ENCODE measurements around the gene ZNF823.

ZNF823 gene

DNA sequence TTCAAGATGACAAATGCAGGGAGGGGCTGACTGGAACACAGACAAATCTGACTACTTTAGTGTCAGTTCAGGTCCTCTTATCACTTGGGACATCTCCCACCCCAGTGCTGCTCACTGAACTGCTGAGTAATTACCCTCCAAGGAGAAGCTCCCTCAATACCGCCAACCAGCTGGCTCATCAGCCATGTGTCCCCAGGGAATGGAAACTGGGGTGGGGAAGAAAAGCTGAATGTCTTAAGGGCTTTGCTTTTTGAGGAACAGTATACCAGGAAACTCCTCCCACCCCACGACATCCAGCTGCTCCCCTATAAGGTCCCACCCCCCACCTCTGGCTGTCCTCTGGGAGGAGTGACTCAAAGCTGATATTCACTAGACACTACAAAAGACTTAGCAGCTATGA is 2.0 kb downstream of the ZNF823 start:
- Histone ChIP-seq H3K9me3 (ENCODE audit: low read length) (no peaks in the 10 kb centered on the region), H3K27me3 (ENCODE audit: control insufficient read depth in 1 of 2, insufficient read depth in 2 of 2, low read length in 2 of 2) (no peaks in the 10 kb centered on the region), H3K27ac (ENCODE audit: low read depth, low read length) (no peak overlapping the region), H3K4me3 (ENCODE audit: low read depth in 1 of 2, low read length in 2 of 2) (no peak overlapping the region), H3K9ac (ENCODE audit: low read length) (no peak overlapping the region), H3K36me3 (ENCODE audit: insufficient read depth, low read length) (no peaks in the 10 kb centered on the region), H3K4me1 (ENCODE audit: insufficient read depth, low read length) (peaks cover 7% of the 10 kb centered on the region)

- Histone ChIP-seq H3K9ac (ENCODE audit: low read length) (no peak overlapping the region), H3K36me3 (ENCODE audit: insufficient read depth, low read length) (no peaks in the 10 kb centered on the region), H3K4me3 (ENCODE audit: low read depth in 1 of 2, low read length in 2 of 2) (no peak overlapping the region), H3K27me3 (ENCODE audit: control insufficient read depth in 1 of 2, insufficient read depth in 2 of 2, low read length in 2 of 2) (no peaks in the 10 kb centered on the region), H3K4me1 (ENCODE audit: insufficient read depth, low read length) (peaks cover 7% of the 10 kb centered on the region), H3K27ac (ENCODE audit: low read depth, low read length) (no peak overlapping the region), H3K9me3 (ENCODE audit: low read length) (no peaks in the 10 kb centered on the region)
These were observed 3.4 kb downstream of the ZNF823 start for GRCh38 chr19:11735375-11735774.

- H3K36me3 ChIP-seq (ENCODE audit: insufficient read depth, low read length): no peaks in the 10 kb centered on the region
These were observed 9.2 kb downstream of the ZNF823 start for GRCh38 chr19:11729586-11729985.

DNA sequence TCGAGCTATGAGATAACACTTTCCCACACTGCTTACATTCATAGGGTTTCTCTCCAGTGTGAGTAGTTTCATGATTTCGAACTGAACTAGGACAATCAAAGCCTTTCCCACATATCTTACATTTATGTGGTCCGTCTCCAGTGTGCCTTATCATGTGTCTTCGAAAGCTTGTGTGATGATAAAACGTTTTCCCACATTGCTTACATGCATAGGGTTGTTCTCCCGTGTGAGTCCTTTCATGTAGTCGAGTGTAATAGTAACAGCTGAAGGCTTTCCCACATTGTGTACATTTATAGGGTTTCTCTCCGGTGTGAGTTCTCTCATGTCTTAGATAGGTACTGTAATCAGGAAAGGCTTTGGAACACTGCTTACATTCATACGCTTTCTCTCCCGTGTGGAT is 16.3 kb downstream of the ZNF823 start:
- peaks cover 4% of the 10 kb centered on the region for H3K9me3 ChIP-seq (ENCODE audit: low read length)
- no peaks in the 10 kb centered on the region for H3K27me3 ChIP-seq (ENCODE audit: control insufficient read depth in 1 of 2, insufficient read depth in 2 of 2, low read length in 2 of 2)
- no peak overlapping the region for H3K27ac ChIP-seq (ENCODE audit: low read depth, low read length)
- no peaks in the 10 kb centered on the region for H3K4me1 ChIP-seq (ENCODE audit: insufficient read depth, low read length)
- no peak overlapping the region for H3K9ac ChIP-seq (ENCODE audit: low read length)
- peaks cover 22% of the 10 kb centered on the region for H3K36me3 ChIP-seq (ENCODE audit: insufficient read depth, low read length)
- H3K4me3 ChIP-seq (ENCODE audit: low read depth in 1 of 2, low read length in 2 of 2): no peak overlapping the region

More at GRCh38 chr19:11729586-11729985, 9.2 kb downstream of the ZNF823 start:
- no peaks in the 10 kb centered on the region for H3K4me1 ChIP-seq (ENCODE audit: insufficient read depth, low read length)
- no peaks in the 10 kb centered on the region for H3K27me3 ChIP-seq (ENCODE audit: control insufficient read depth in 1 of 2, insufficient read depth in 2 of 2, low read length in 2 of 2)
- no peak overlapping the region for H3K9ac ChIP-seq (ENCODE audit: low read length)
- H3K9me3 ChIP-seq (ENCODE audit: low read length): no peaks in the 10 kb centered on the region
- H3K4me3 ChIP-seq (ENCODE audit: low read depth in 1 of 2, low read length in 2 of 2): no peak overlapping the region
- H3K27ac ChIP-seq (ENCODE audit: low read depth, low read length): no peak overlapping the region

GRCh38 chr19:11721681-11722080 is 17.1 kb downstream of the ZNF823 start:
- peaks cover 4% of the 10 kb centered on the region for H3K9me3 ChIP-seq (ENCODE audit: low read length)
- H3K36me3 ChIP-seq (ENCODE audit: insufficient read depth, low read length): peaks cover 22% of the 10 kb centered on the region
- no peak overlapping the region for H3K4me3 ChIP-seq (ENCODE audit: low read depth in 1 of 2, low read length in 2 of 2)

DNA sequence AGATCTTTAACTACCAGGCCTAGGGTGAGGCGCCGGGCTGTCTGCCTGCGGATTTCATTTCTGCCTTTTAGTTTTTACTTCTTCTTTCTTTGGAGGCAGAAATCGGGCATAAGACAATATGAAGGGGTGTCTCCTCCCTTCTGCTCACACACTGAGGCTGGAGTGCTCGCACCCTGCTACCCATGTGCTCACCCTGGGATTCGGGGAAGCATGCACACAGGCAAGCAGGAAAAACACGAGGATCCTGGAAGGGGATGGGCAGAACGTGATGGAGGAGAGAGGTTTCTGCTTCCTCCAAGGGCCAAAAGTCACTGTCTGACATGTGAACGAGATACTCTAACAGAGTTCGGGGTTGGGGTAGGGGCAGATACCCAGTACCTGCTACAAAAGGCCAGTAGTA is 28.4 kb downstream of the ZNF823 start:
- H3K9me3 ChIP-seq (ENCODE audit: low read length): no peaks in the 10 kb centered on the region
- H3K4me1 ChIP-seq (ENCODE audit: insufficient read depth, low read length): no peaks in the 10 kb centered on the region
- no peak overlapping the region for H3K9ac ChIP-seq (ENCODE audit: low read length)
- no peak overlapping the region for H3K4me3 ChIP-seq (ENCODE audit: low read depth in 1 of 2, low read length in 2 of 2)
- H3K27ac ChIP-seq (ENCODE audit: low read depth, low read length): no peak overlapping the region
- no peaks in the 10 kb centered on the region for H3K27me3 ChIP-seq (ENCODE audit: control insufficient read depth in 1 of 2, insufficient read depth in 2 of 2, low read length in 2 of 2)
- H3K36me3 ChIP-seq (ENCODE audit: insufficient read depth, low read length): no peaks in the 10 kb centered on the region

More at GRCh38 chr19:11721681-11722080, 17.1 kb downstream of the ZNF823 start:
- Histone ChIP-seq H3K27ac (ENCODE audit: low read depth, low read length) (no peak overlapping the region), H3K27me3 (ENCODE audit: control insufficient read depth in 1 of 2, insufficient read depth in 2 of 2, low read length in 2 of 2) (no peaks in the 10 kb centered on the region), H3K4me1 (ENCODE audit: insufficient read depth, low read length) (no peaks in the 10 kb centered on the region), H3K9ac (ENCODE audit: low read length) (no peak overlapping the region)

DNA sequence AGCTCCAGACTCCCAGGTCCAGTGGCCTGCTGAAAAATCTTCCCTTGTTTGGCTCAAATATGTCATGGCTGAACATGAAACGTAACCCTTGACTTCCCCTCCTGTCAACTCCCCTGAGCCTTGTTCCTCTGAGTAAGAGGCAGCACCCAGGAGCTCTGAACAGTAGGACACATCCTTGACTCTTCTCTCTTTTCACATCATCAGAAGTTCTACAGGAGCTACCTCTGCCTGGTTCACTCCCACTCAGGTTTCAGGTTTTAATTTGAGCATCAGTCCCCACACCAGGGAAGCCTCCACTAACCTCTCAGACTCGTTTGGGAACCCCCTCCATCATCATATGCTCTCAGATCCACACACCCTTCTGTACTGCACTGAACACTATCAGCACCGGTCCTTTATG is 30.3 kb downstream of the ZNF823 start:
- Histone ChIP-seq H3K27ac (ENCODE audit: low read depth, low read length) (no peak overlapping the region), H3K4me3 (ENCODE audit: low read depth in 1 of 2, low read length in 2 of 2) (no peak overlapping the region), H3K27me3 (ENCODE audit: control insufficient read depth in 1 of 2, insufficient read depth in 2 of 2, low read length in 2 of 2) (no peaks in the 10 kb centered on the region), H3K9me3 (ENCODE audit: low read length) (no peaks in the 10 kb centered on the region), H3K9ac (ENCODE audit: low read length) (no peak overlapping the region), H3K4me1 (ENCODE audit: insufficient read depth, low read length) (no peaks in the 10 kb centered on the region), H3K36me3 (ENCODE audit: insufficient read depth, low read length) (no peaks in the 10 kb centered on the region)

- Histone ChIP-seq H3K27ac (ENCODE audit: low read depth, low read length) (no peak overlapping the region), H3K4me3 (ENCODE audit: low read depth in 1 of 2, low read length in 2 of 2) (no peak overlapping the region), H3K4me1 (ENCODE audit: insufficient read depth, low read length) (no peaks in the 10 kb centered on the region), H3K9me3 (ENCODE audit: low read length) (no peaks in the 10 kb centered on the region), H3K27me3 (ENCODE audit: control insufficient read depth in 1 of 2, insufficient read depth in 2 of 2, low read length in 2 of 2) (no peaks in the 10 kb centered on the region), H3K9ac (ENCODE audit: low read length) (no peak overlapping the region), H3K36me3 (ENCODE audit: insufficient read depth, low read length) (no peaks in the 10 kb centered on the region)
These were observed 33.3 kb downstream of the ZNF823 start for GRCh38 chr19:11705474-11705873.

DNA sequence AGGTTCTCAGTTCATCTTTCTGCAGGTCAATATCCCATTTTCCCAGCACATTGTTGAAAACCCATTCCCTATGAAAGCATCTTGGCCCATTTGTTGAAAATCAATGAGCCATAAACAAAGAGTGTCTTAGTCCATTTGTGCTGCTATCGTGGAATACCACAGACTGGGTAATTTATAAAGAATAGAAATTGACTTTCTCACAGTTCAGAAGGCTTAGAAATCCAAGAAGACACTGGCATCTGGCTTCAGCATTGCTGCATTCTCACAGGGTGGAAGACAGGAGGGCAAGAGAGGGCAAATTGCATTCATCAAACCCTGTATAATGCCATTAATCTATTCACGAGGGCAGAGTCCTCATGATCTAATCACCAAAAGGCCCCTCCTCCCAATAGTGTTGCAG is 34.1 kb downstream of the ZNF823 start:
- no peak overlapping the region for H3K27ac ChIP-seq (ENCODE audit: low read depth, low read length)
- no peaks in the 10 kb centered on the region for H3K27me3 ChIP-seq (ENCODE audit: control insufficient read depth in 1 of 2, insufficient read depth in 2 of 2, low read length in 2 of 2)
- H3K9me3 ChIP-seq (ENCODE audit: low read length): no peaks in the 10 kb centered on the region
- H3K9ac ChIP-seq (ENCODE audit: low read length): no peak overlapping the region
- H3K4me3 ChIP-seq (ENCODE audit: low read depth in 1 of 2, low read length in 2 of 2): no peak overlapping the region
- H3K36me3 ChIP-seq (ENCODE audit: insufficient read depth, low read length): no peaks in the 10 kb centered on the region
- H3K4me1 ChIP-seq (ENCODE audit: insufficient read depth, low read length): no peaks in the 10 kb centered on the region

DNA sequence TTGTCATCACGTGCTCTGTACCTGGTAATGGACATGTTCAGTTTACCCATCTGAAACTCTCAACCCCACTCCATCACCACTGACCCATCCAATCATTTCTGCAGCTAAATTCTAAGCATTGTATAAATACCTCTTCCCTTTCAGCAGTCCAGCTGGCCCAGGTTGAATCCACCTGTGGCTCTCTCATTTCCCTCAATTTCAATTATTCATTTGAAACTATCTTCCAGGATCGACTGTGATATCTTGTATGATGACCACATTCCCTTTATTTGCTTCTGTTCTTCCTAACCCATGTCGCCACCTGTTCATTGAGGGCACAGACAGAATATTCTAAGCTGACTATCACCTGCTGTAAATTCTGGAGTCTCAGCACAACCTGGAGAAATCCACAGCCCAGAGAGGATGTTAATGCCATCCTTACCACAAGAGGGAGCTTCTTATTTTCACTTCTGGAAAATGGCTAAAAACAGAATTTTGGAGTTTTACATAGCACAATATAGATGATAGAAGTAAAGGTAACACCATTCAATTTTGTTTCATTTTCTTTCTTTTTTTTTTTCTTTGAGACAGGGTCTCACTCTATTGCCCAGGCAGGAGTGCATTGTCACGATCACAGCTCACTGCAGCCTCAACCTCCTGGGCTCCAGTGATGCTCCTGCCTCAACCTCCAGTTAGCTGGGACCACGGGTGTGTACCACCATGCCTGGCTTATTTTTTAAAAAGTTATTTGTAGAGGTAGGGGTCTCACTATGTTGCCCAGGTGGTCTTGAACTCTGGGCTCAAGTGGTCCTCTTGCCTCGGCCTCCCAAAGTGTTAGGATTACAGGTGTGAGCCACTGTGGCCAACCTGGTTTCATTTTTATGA is 38.6 kb downstream of the ZNF823 start:
- Histone ChIP-seq H3K9ac (ENCODE audit: low read length) (no peak overlapping the region), H3K4me3 (ENCODE audit: low read depth in 1 of 2, low read length in 2 of 2) (no peak overlapping the region), H3K27ac (ENCODE audit: low read depth, low read length) (no peak overlapping the region), H3K4me1 (ENCODE audit: insufficient read depth, low read length) (no peaks in the 10 kb centered on the region), H3K9me3 (ENCODE audit: low read length) (no peaks in the 10 kb centered on the region), H3K27me3 (ENCODE audit: control insufficient read depth in 1 of 2, insufficient read depth in 2 of 2, low read length in 2 of 2) (no peaks in the 10 kb centered on the region), H3K36me3 (ENCODE audit: insufficient read depth, low read length) (no peaks in the 10 kb centered on the region)

GRCh38 chr19:11698231-11698630 is 40.5 kb downstream of the ZNF823 start:
- Histone ChIP-seq H3K4me3 (ENCODE audit: low read depth in 1 of 2, low read length in 2 of 2) (no peak overlapping the region), H3K36me3 (ENCODE audit: insufficient read depth, low read length) (no peaks in the 10 kb centered on the region), H3K9me3 (ENCODE audit: low read length) (no peaks in the 10 kb centered on the region), H3K4me1 (ENCODE audit: insufficient read depth, low read length) (no peaks in the 10 kb centered on the region), H3K27ac (ENCODE audit: low read depth, low read length) (no peak overlapping the region), H3K9ac (ENCODE audit: low read length) (no peak overlapping the region), H3K27me3 (ENCODE audit: control insufficient read depth in 1 of 2, insufficient read depth in 2 of 2, low read length in 2 of 2) (no peaks in the 10 kb centered on the region)

DNA sequence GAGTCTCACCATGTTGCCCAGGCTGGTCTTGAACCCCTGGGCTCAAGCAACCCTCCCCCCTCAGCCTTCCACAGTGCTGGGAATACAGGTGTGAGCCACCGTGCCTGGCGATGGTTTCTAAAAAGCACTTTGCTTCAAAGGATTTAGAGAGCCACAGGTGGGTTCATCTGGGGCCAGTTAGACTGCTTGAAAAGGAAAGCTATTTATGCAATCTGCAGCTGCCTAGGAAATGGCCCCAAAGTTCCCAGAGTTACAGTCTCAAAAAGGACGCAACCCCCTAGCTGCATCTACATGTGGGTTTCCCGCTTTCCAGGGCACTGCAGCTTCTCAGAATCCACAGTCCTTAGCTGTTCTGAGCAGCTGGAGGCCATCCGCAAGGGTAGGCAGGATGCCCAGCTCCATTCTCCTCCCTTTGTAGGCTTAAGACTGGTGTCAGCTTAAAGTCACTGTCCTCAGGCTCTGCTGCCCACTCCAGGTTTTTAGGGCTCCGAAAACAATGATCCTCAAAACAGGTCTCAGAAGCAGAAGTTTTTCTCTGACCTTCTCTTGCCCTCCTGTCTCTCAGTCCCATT is 41.4 kb downstream of the ZNF823 start:
- Histone ChIP-seq H3K9me3 (ENCODE audit: low read length) (no peaks in the 10 kb centered on the region), H3K4me1 (ENCODE audit: insufficient read depth, low read length) (no peaks in the 10 kb centered on the region), H3K4me3 (ENCODE audit: low read depth in 1 of 2, low read length in 2 of 2) (no peak overlapping the region), H3K9ac (ENCODE audit: low read length) (no peak overlapping the region), H3K27ac (ENCODE audit: low read depth, low read length) (no peak overlapping the region), H3K27me3 (ENCODE audit: control insufficient read depth in 1 of 2, insufficient read depth in 2 of 2, low read length in 2 of 2) (no peaks in the 10 kb centered on the region), H3K36me3 (ENCODE audit: insufficient read depth, low read length) (no peaks in the 10 kb centered on the region)
